Measurements from ENCODE around the gene NPPC. TPM values are rescaled to one million over a fixed set of nuclear protein-coding genes. Genes with fewer than 3 reads are reported as not detected.

Gene NPPC
- total RNA-seq, 2 experiments from 2014 or later, result 0.22 TPM; not detected in 1

DNA sequence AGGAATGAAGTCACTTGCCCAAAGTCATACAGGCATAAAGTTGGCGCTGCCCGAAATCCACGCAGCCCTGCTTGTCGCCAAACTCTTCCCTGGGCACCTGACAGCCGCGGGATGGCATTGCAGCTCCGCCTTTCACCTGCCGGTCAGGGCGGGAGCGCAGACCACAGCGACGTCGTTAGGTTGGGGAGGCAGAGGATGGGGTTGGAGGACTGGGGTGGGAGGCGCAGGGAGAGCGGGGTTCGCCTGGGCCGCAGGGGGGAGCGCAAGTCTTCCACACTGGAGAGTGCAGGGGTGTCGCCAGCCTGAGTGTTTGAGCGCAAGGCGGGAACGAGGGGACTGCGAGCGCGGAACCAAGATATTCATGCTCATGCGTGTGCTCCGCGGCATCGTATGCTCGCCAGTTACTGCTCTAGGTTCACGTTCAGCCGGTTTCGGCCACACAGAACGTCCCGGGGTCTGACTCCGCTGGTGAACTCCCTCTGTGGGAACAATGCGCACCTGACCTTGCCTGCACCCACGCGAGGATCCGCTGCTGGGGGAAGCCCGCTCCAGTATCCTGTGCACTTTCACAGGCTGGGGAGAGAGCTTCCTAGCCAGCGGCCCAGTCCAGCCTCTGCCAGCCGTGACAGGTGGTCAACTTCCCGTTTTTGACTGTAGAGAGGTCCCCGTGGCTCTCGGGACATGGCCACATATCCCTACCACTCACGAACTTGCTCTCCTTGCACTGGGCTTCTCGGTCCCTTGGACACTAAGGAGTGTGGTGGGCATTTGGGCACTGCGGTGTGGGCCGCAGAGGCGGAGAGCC, 767 bp upstream of the NPPC start:
- Mint-ChIP-seq H3K4me3 (peak overlapping the region; percentile 60), H3K9me3 (no peaks in the 10 kb centered on the region), H3K36me3 (no peaks in the 10 kb centered on the region), H3K4me1 (ENCODE audit: low read depth) (peaks cover 10% of the 10 kb centered on the region), H3K27ac (no peak overlapping the region), H3K27me3 (peaks cover 52% of the 10 kb centered on the region)
- ChIA-PET CTCF (interaction anchor here (0.6 to 8.6 kb wide), 16 partner anchors 18 to 399 kb away, joined by 3 to 127 read pairs (median 4); no protein-coding TSS in a partner anchor), POLR2A (no interaction called here)
- intact Hi-C loops (cut with micrococcal nuclease), result loop anchor here (2.0 to 5.0 kb wide), 2 partner anchors 212 to 305 kb away; no protein-coding TSS in a partner anchor
- DNase-seq, result peak; percentile 58

DNA sequence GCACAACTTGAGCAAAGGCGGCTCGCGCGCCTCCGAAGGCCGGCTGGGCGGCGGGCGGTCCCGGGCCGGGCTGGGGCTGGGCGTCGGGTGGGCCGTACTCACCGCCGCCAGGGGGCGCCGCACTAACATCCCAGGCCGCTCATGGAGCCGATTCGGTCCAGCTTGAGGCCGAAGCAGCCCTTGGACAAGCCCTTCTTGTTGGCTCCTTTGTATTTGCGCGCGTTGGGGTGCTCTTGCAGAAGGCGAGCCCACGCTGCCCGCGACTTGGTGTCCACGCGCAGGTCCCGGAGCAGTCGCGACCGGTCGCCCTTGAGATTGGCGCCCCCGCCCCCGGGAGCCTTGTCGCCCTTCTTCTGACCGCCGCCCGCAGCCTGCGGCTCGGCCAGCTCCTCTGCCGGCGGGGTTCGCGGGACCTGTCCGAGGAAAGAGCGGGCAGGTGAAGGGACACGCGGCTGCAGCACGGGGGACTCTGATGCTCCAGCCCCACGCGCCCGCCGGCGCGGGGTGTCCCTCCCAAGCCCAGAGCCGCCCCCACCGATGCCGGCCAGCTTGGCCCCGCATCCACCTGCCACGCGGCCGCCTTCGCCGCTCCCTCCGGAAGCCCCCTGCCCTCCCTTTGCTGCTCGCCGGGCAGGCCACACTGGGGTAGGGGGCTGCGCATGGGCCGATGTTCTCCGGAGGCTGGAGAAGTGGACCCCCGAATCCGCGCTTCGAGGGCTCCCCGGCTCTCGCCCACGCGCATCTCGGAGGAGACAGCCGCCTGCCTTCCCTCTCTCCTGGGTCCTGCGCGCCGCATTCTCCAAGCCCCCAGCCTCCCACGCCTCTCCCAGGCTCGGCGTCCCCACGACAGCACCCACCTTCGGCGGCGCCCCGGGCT, 655 bp downstream of the NPPC start:
- intact Hi-C loops (cut with micrococcal nuclease), result loop anchor here (1.0 to 5.0 kb wide), 4 partner anchors 213 to 402 kb away; no protein-coding TSS in a partner anchor

DNA sequence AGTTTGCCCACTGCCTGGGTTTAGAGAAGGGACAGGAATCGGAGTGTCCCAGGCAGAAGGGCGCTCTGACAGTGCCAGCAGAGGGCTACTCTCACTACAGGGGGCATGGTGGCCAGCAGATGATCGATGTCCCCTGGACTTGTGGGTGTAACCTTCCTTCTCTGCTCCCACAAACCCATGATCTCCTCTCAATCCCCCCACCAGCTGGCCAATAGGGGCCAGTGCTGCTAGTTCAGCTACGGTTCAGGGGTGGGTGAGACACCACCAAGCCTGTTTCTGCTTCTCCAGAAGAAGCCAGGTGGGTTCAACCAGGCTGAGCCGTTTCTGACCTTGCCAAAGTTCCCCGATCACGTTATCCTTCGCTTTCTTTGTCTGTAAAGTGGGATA, 1.3 kb downstream of the NPPC start:
- Mint-ChIP-seq H3K4me3 (no peak overlapping the region), H3K36me3 (no peaks in the 10 kb centered on the region), H3K9me3 (no peaks in the 10 kb centered on the region), H3K27me3 (peaks cover 54% of the 10 kb centered on the region), H3K4me1 (ENCODE audit: low read depth) (peaks cover 10% of the 10 kb centered on the region), H3K27ac (no peak overlapping the region)
- POLR2A ChIA-PET, result no interaction called here
- CTCF ChIA-PET, result interaction anchor here (0.6 to 8.6 kb wide), 17 partner anchors 9 to 514 kb away, joined by 3 to 127 read pairs (median 5); partner anchors contain the start of gene DIS3L2
- intact Hi-C loops (cut with micrococcal nuclease), result loop anchor here (1.0 to 5.0 kb wide), 3 partner anchors 217 to 402 kb away; no protein-coding TSS in a partner anchor
- no peak for DNase-seq

More for the DNA sequence above, 655 bp downstream of the NPPC start:
- Mint-ChIP-seq H3K4me3 (peak overlapping the region; percentile 26), H3K36me3 (no peaks in the 10 kb centered on the region), H3K9me3 (no peaks in the 10 kb centered on the region), H3K4me1 (ENCODE audit: low read depth) (peaks cover 10% of the 10 kb centered on the region), H3K27ac (no peak overlapping the region), H3K27me3 (peaks cover 54% of the 10 kb centered on the region)
- ChIA-PET POLR2A (no interaction called here), CTCF (interaction anchor here (0.6 to 8.6 kb wide), 27 partner anchors 10 to 514 kb away, joined by 3 to 127 read pairs (median 4); partner anchors contain the start of gene DIS3L2)
- peak; percentile 75 for DNase-seq

DNA sequence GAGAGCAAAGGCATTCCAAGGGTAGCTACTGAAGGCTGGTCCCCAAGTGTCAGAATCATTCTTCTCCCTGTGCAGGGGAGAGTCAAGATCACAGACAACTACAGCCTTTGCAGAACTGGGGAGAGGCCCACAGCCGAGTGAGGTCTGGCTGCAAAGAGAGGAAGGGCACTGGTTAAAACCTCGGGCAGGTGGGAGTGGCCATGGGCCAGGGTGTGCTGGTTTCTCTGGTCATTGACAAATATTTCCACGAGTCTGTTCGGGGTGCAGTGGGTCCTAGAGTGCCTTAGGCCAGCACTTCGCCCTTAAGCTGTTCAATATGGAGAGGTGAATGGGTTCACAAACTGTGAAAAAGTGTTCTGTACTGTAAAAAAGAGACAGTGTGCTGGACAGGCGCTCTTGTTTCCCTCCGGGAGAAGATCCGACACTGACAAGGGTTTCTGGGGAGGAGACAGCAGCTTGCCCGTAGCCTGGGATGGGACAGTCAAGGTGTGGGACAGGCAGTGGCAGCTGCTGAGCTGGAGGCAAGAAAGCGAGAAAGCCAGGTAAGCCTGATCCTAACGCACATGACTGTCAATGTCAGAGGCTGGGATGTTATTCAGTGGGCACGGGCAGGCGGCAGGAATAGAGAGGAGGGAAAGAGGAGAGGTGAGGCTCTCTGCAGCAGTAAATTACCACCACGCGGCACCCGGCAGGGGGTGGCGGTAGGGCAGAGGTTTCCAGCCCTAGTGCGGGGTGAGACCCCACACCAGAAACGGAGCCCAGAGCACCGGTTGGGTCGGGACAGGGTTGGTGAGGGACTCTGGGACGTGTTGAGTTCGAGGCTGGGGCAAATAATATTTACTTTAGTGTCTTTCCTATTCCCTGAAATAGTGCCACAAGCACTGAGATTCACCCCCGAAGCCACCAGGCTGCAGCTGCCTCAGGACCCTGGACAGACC, 2.0 kb downstream of the NPPC start:
- Mint-ChIP-seq H3K4me3 (no peak overlapping the region), H3K4me1 (ENCODE audit: low read depth) (peaks cover 10% of the 10 kb centered on the region), H3K36me3 (no peaks in the 10 kb centered on the region), H3K9me3 (no peaks in the 10 kb centered on the region), H3K27ac (no peak overlapping the region), H3K27me3 (peaks cover 47% of the 10 kb centered on the region)
- POLR2A ChIA-PET, result no interaction called here
- CTCF ChIA-PET, result interaction anchor here (0.6 to 8.6 kb wide), 11 partner anchors 9 to 405 kb away, joined by 3 to 127 read pairs (median 8); no protein-coding TSS in a partner anchor
- intact Hi-C loops (cut with micrococcal nuclease), result no loop called here
- no peak for DNase-seq

DNA sequence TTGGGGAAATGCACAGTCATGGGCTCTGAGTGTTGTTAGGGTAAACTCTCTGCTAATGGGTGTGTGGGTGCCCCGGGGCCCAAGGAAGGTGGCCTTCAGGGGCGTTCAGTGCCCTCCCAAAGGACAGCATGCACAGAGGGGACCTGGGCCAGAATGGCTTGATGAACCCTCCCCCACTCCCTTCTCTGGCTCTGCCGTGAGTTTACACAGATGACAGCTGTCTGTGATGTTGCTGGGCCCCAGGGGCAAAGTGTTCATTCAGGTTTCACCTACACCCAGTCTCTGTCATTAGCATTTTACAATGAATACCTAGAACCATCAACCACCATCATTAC, 3.2 kb downstream of the NPPC start:
- POLR2A ChIA-PET, result no interaction called here

DNA sequence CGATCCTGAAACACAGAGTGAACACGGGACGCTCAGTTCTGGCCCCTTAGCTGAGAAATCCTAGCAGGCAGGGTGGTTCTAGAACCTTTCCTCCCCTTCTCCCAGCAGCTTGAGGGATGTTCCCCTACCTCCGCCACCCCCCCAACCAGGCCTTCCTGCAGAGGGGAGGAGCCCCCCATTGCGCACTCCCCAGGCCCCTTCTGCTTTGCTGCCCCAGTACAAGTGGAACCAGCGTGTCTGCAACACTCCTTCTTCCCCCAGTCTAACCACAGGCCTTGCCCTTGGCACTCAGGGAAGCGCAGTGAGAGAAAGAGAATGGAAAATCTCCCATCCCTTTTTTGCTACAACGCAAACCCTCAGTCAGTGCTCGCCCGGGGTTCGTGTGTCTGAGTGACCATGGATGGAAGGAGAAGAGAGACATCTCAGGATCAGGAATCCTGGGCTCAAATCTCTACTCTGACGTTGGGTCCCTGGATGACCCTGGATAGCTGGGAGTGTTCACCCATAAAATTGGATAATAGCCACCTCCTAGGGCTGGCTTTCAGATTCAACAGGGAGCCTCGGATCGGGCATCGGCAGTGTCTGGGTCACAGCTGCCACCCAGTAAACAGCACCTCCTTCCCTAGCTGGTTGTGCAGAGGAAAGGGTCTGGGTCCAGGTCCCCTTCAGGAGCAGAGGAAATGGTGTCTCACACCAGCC, 3.7 kb downstream of the NPPC start:
- no peak overlapping the region for H3K27ac Mint-ChIP-seq
- ChIA-PET CTCF (interaction anchor here (0.8 to 1.8 kb wide), 4 partner anchors 8 to 405 kb away, joined by 3 to 6 read pairs (median 4); no protein-coding TSS in a partner anchor), POLR2A (no interaction called here)
- no peaks in the 10 kb centered on the region for H3K36me3 Mint-ChIP-seq
- no peak overlapping the region for H3K4me3 Mint-ChIP-seq
- intact Hi-C loops (cut with micrococcal nuclease), result no loop called here
- peaks cover 10% of the 10 kb centered on the region for H3K4me1 Mint-ChIP-seq (ENCODE audit: low read depth)
- no peak for DNase-seq
- H3K27me3 Mint-ChIP-seq, result peaks cover 32% of the 10 kb centered on the region
- no peaks in the 10 kb centered on the region for H3K9me3 Mint-ChIP-seq

More for the DNA sequence above, 3.2 kb downstream of the NPPC start:
- intact Hi-C loops (cut with micrococcal nuclease), result no loop called here
- CTCF ChIA-PET, result interaction anchor here (0.9 to 3.1 kb wide), 3 partner anchors 16 to 404 kb away, joined by 3 to 12 read pairs (median 4); no protein-coding TSS in a partner anchor
- H3K27me3 Mint-ChIP-seq, result peaks cover 37% of the 10 kb centered on the region
- H3K9me3 Mint-ChIP-seq, result no peaks in the 10 kb centered on the region
- DNase-seq, result no peak
- peaks cover 10% of the 10 kb centered on the region for H3K4me1 Mint-ChIP-seq (ENCODE audit: low read depth)
- no peak overlapping the region for H3K4me3 Mint-ChIP-seq
- no peaks in the 10 kb centered on the region for H3K36me3 Mint-ChIP-seq
- H3K27ac Mint-ChIP-seq, result no peak overlapping the region

DNA sequence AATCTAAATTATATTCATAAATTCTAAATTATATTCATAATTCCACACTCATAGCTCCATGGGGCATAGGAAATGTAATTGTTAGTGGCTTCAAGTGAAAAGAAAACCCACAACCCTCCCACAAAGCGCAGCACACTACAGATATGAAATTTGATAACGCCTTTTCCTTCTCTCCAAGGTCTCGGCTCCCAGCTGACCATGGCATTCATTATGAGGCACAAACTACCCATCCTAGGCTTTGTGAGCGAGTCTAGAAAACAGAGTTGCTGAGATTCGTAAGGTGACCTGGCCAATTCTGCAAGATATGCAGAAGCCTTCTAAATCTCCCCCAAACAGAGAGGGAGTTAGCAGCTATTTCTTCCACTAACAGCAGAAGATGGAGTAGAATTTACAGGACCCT, 5.4 kb downstream of the NPPC start:
- CTCF ChIA-PET, result interaction anchor here (0.7 to 2.1 kb wide), 5 partner anchors 9 to 406 kb away, joined by 3 to 7 read pairs (median 4); no protein-coding TSS in a partner anchor
- intact Hi-C loops (cut with micrococcal nuclease), result no loop called here
- Mint-ChIP-seq H3K36me3 (no peaks in the 10 kb centered on the region), H3K4me3 (no peak overlapping the region), H3K27me3 (peaks cover 21% of the 10 kb centered on the region), H3K4me1 (ENCODE audit: low read depth) (peaks cover 4% of the 10 kb centered on the region), H3K9me3 (no peaks in the 10 kb centered on the region), H3K27ac (no peak overlapping the region)
- POLR2A ChIA-PET, result no interaction called here
- DNase-seq, result no peak

DNA sequence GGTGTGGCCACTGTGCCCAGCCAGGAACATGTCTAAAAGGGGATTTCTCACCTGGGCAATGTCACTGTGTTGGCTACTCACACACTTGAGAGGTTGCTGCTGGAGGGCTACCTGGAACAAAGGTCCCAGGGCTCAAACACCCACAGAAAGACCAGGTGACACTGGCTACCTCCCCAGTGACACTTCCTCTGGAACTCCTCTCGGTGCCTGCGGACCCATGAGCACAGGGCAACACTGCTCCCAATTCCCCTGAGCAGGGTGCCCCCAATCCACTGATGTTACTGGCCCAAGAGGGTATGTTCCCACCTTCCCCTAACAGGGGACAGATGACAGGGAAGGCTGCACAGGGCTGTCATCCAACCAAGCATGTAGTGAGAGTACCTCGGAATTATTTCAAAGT, 5.8 kb downstream of the NPPC start:
- ChIA-PET CTCF (interaction anchor here (0.7 to 2.1 kb wide), 5 partner anchors 10 to 406 kb away, joined by 3 to 7 read pairs (median 4); no protein-coding TSS in a partner anchor), POLR2A (no interaction called here)
- Mint-ChIP-seq H3K4me3 (no peak overlapping the region), H3K36me3 (no peaks in the 10 kb centered on the region), H3K27me3 (peaks cover 21% of the 10 kb centered on the region), H3K4me1 (ENCODE audit: low read depth) (peaks cover 4% of the 10 kb centered on the region), H3K9me3 (no peaks in the 10 kb centered on the region), H3K27ac (no peak overlapping the region)
- intact Hi-C loops (cut with micrococcal nuclease), result no loop called here
- DNase-seq, result no peak

DNA sequence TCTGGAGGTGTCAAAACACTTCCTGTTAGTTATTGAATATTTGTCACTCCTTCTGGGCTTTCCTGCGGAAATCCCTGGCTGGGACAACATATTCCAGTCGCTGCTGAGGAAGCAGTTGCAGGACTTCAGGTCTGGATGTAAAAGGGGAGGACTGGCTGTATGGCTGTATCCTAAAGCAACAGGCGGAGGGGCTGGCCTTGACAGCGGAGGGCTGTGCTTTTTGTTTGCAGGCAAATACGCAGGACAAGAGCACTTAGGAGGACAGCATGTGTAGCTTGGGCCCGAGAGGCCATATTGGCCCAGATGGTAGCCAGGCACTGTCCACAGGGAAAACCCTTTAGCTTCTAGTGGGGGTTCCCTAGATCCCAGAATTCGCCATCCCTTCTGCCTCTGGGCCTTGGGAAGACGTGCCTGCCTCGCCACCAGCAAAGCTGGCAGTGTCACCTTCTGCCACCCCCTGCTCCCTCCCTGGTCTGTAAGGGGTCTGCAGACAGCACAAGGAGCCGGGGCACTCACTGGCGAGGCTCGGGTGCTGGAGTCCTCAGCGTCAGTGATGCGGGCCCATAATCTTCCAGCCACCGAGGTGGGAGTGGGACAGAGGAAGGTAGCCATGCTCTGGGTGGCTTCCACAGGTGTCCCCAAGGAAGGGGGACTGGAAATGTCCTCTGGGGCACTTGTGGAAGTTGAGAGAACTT, 6.7 kb downstream of the NPPC start:
- POLR2A ChIA-PET, result no interaction called here
- DNase-seq, result no peak
- Mint-ChIP-seq H3K4me3 (no peak overlapping the region), H3K4me1 (ENCODE audit: low read depth) (peaks cover 4% of the 10 kb centered on the region), H3K27me3 (peaks cover 16% of the 10 kb centered on the region), H3K9me3 (no peaks in the 10 kb centered on the region), H3K36me3 (no peaks in the 10 kb centered on the region), H3K27ac (no peak overlapping the region)
- intact Hi-C loops (cut with micrococcal nuclease), result no loop called here
- CTCF ChIA-PET, result interaction anchor here (0.7 to 2.1 kb wide), 4 partner anchors 14 to 407 kb away, joined by 3 to 7 read pairs (median 3); no protein-coding TSS in a partner anchor
